Sigmoid colon (tissue), 7 donors: ENCODE data around the gene EMP1. TPM values are rescaled to one million over a fixed set of nuclear protein-coding genes. Genes with fewer than 3 reads are reported as not detected.
A peak's percentile ranks its signal among the peaks of the same experiment; 100 is the strongest.

ENCODE experiments used
- DNase-seq: peaks from one replicate; pipeline ENCODE4 v3.0.0-alpha.2; 2019
- H3K27ac ChIP-seq, 4 donors: fragments of 200-600 bp; sonication (generic); one replicate each; pipeline ENCODE4 v1.5.1; 2016 to 2019; ENCODE audit warnings: mild to moderate bottlenecking in 1 of 4
- H3K27me3 ChIP-seq, 3 donors: fragments of 200-600 bp; sonication (generic); one replicate each; pipeline ENCODE4 v1.5.1; 2019; ENCODE audit warnings: mild to moderate bottlenecking in 1 of 3
- H3K36me3 ChIP-seq, 4 donors: fragments of 200-600 bp; sonication (generic); one replicate each; pipeline ENCODE4 v1.5.1; 2016 to 2019
- H3K4me1 ChIP-seq, 4 donors: fragments of 200-600 bp; sonication (generic); one replicate each; pipeline ENCODE4 v1.5.1; 2017 to 2019
- H3K4me3 ChIP-seq, 4 donors: fragments of 200-600 bp; sonication (generic); one replicate each; pipeline ENCODE4 v1.5.1; 2017 to 2019; ENCODE audit warnings: mild to moderate bottlenecking in 2 of 4, moderate library complexity in 1 of 4
- H3K9me3 ChIP-seq, 4 donors: fragments of 200-600 bp in 3 of 4; sonication (generic) in 3 of 4; one replicate each; pipeline versions ENCODE4 v1.5.1 to v1.6.1; 2013 to 2019
- CTCF ChIP-seq, 4 experiments: fragments of 450-650 bp in 3 of 4; fragments of 200-600 bp in 1 of 4; IDR thresholded peaks; one replicate each; pipeline ENCODE4 v1.5.1; 2016 to 2019; ENCODE audit warnings: antibody characterized with exemption in 4 of 4, mild to moderate bottlenecking in 3 of 4, moderate library complexity in 2 of 4
- EP300 ChIP-seq, 4 donors: sonication (generic); formaldehyde crosslinking; IDR thresholded peaks; one replicate each; pipeline ENCODE4 v1.6.1; 2017; ENCODE audit warnings: antibody characterized with exemption in 4 of 4
- POLR2A ChIP-seq, 2 donors: fragments of 450-650 bp; IDR thresholded peaks; one replicate each; pipeline ENCODE4 v1.6.1; 2016; ENCODE audit warnings: antibody characterized with exemption in 2 of 2, mild to moderate bottlenecking in 2 of 2, moderate library complexity in 2 of 2
- POLR2AphosphoS5 ChIP-seq, 4 donors: sonication (generic); formaldehyde crosslinking; IDR thresholded peaks; one replicate each; pipeline ENCODE4 v1.6.1; 2017; ENCODE audit warnings: antibody characterized with exemption in 4 of 4
- WGBS, 2 donors: extraction: QIAGEN DNeasy Blood & Tissue Kit; methylation state at CpG; one replicate each; pipeline ENCODE4 v1.1.7; 2013; 5-methylcytosine and 5-hydroxymethylcytosine counted together
- intact Hi-C: fragments of 100-400 bp; cut with DNase I; formaldehyde crosslinking; loops from one replicate; pipeline ENCODE4 v1.15.1; 2023
- polyA plus RNA-seq, 3 donors: library from polyadenylated mRNA; stranded (reverse); fragments of 200-250 nt; gene quantifications; one replicate each; pipeline ENCODE4 v1.2.3, GENCODE V29; 2013
- total RNA-seq, 4 donors: library from RNA; depleted of rRNA; stranded (reverse); fragments of >200 nt; gene quantifications; one replicate each; pipeline ENCODE4 v1.1.0, GENCODE V29; 2016
- donor health status: healthy with polysubstance abuse.
- donor health status: Bipolar disorder and iron deficiency.
- donor health status: healthy.

Gene EMP1
- total and polyA plus RNA-seq, 7 donors = 25.8 to 172 (median 85.5) TPM

GRCh38 chr12:13252616-13253015 lies 56.1 kb downstream of the EMP1 start:
- intact Hi-C loops = no loop called here
- DNase-seq = no peak
- Histone ChIP-seq H3K4me3 (no peak overlapping the region), H3K27me3 (no peaks in the 10 kb centered on the region), H3K27ac (no peak overlapping the region), H3K4me1 (peaks cover 0 to 5% (median 2%) of the 10 kb centered on the region in 4 donors), H3K36me3 (no peaks in the 10 kb centered on the region), H3K9me3 (no peaks in the 10 kb centered on the region)
- TF ChIP-seq EP300 (IDR thresholded peaks at IDR 0.05) (no peak), CTCF (IDR thresholded peaks at IDR 0.05) (no peak), POLR2A (IDR thresholded peaks at IDR 0.05) (no peak), POLR2AphosphoS5 (IDR thresholded peaks at IDR 0.05) (no peak)
- WGBS, 2 donors = 95 to 96% methylated on average over 3 of the region's 3 CpGs

GRCh38 chr12:13253966-13254760 lies 57.6 kb downstream of the EMP1 start:
- H3K4me1 ChIP-seq = peaks cover 0 to 5% (median 2%) of the 10 kb centered on the region in 4 donors
- TF ChIP-seq POLR2AphosphoS5 (IDR thresholded peaks at IDR 0.05) = no peak
- H3K4me3 ChIP-seq = no peak overlapping the region
- intact Hi-C loops = no loop called here
- H3K9me3 ChIP-seq = no peaks in the 10 kb centered on the region
- DNase-seq = no peak
- no peak overlapping the region for H3K27ac ChIP-seq
- H3K27me3 ChIP-seq = no peaks in the 10 kb centered on the region
- no peaks in the 10 kb centered on the region for H3K36me3 ChIP-seq
- 85 to 87% methylated on average over 7 of the region's 7 CpGs for WGBS, 2 donors

GRCh38 chr12:13255792-13256691 lies 59.5 kb downstream of the EMP1 start:
- Histone ChIP-seq H3K4me3 (peak overlapping the region in 3 of 4 donors; percentile 26 to 43 (median 43)), H3K27ac (peak overlapping the region in 1 of 4 donors; percentile 5), H3K9me3 (no peaks in the 10 kb centered on the region), H3K36me3 (no peaks in the 10 kb centered on the region), H3K27me3 (no peaks in the 10 kb centered on the region), H3K4me1 (peaks cover 0 to 5% (median 2%) of the 10 kb centered on the region in 4 donors)
- 22 to 25% methylated on average over 18 of the region's 18 CpGs for WGBS, 2 donors
- peak; percentile 97 for DNase-seq
- intact Hi-C loops = loop anchor here (5.0 kb wide), 1 partner anchor 406 kb away; no protein-coding TSS in a partner anchor
- peak in 2 of 4 donors; percentile 21 to 60 for TF ChIP-seq POLR2AphosphoS5 (IDR thresholded peaks at IDR 0.05)
- peak; percentile 90 to 95 (median 93) for TF ChIP-seq CTCF (IDR thresholded peaks at IDR 0.05)
- TF ChIP-seq EP300 (IDR thresholded peaks at IDR 0.05) = no peak
- no peak for TF ChIP-seq POLR2A (IDR thresholded peaks at IDR 0.05)

GRCh38 chr12:13256692-13257045 lies 60.1 kb downstream of the EMP1 start:
- peaks cover 0 to 5% (median 2%) of the 10 kb centered on the region in 4 donors for H3K4me1 ChIP-seq
- H3K36me3 ChIP-seq = no peaks in the 10 kb centered on the region
- H3K9me3 ChIP-seq = no peaks in the 10 kb centered on the region
- 93 to 94% methylated on average over 4 of the region's 4 CpGs for WGBS, 2 donors
- no peak overlapping the region for H3K4me3 ChIP-seq
- no peak for TF ChIP-seq CTCF (IDR thresholded peaks at IDR 0.05)
- H3K27ac ChIP-seq = no peak overlapping the region
- intact Hi-C loops = loop anchor here (5.0 kb wide), 1 partner anchor 406 kb away; no protein-coding TSS in a partner anchor
- H3K27me3 ChIP-seq = no peaks in the 10 kb centered on the region
- no peak for DNase-seq

- Histone ChIP-seq H3K27me3 (no peaks in the 10 kb centered on the region), H3K4me3 (no peak overlapping the region), H3K4me1 (peaks cover 0 to 5% (median 2%) of the 10 kb centered on the region in 4 donors), H3K27ac (no peak overlapping the region), H3K9me3 (no peaks in the 10 kb centered on the region), H3K36me3 (no peaks in the 10 kb centered on the region)
- no peak for DNase-seq
- intact Hi-C loops = loop anchor here (5.0 kb wide), 1 partner anchor 405 kb away; no protein-coding TSS in a partner anchor
- no peak for TF ChIP-seq EP300 (IDR thresholded peaks at IDR 0.05)
- TF ChIP-seq POLR2A (IDR thresholded peaks at IDR 0.05) = no peak
- TF ChIP-seq POLR2AphosphoS5 (IDR thresholded peaks at IDR 0.05) = no peak
- WGBS, 2 donors = 73 to 86% methylated on average over 3 of the region's 3 CpGs
These were observed 60.9 kb downstream of the EMP1 start for GRCh38 chr12:13257356-13257875.
